Right atrium auricular region (tissue), 2 donors: ENCODE results near the gene ZBTB20. TPM values are rescaled to one million over a fixed set of nuclear protein-coding genes. Genes with fewer than 3 reads are reported as not detected.

Experiments used
- DNase-seq: peaks from one replicate; pipeline ENCODE4 v3.0.0-alpha.2; 2019; ENCODE audit warnings: low spot score
- H3K27ac ChIP-seq, 2 donors: fragments of 200-600 bp; sonication (generic); 1 replicate in 1 of 2; 2 replicates in 1 of 2; pipeline ENCODE4 v1.5.1; 2016 to 2019
- H3K27me3 ChIP-seq, 2 donors: fragments of 200-600 bp; sonication (generic); one replicate each; pipeline versions ENCODE4 v1.5.1 to v1.6.0; 2017 to 2019
- H3K36me3 ChIP-seq: fragments of 200-600 bp; sonication (generic); one replicate; pipeline ENCODE4 v1.5.1; 2016
- H3K4me1 ChIP-seq, 2 donors: fragments of 200-600 bp; sonication (generic); one replicate each; pipeline versions ENCODE4 v1.5.1 to v1.6.0; 2017 to 2019
- H3K4me3 ChIP-seq, 2 donors: fragments of 200-600 bp; sonication (generic); 1 replicate in 1 of 2; 2 replicates in 1 of 2; pipeline ENCODE4 v1.5.1; 2017 to 2019; ENCODE audit warnings: mild to moderate bottlenecking in 1 of 2, moderate library complexity in 1 of 2
- H3K9me3 ChIP-seq, 2 donors: fragments of 200-600 bp; sonication (generic); one replicate each; pipeline ENCODE4 v1.5.1; 2019
- CTCF ChIP-seq, 2 donors: fragments of 200-600 bp; sonication (generic); IDR thresholded peaks; one replicate each; pipeline ENCODE4 v1.5.1; 2019; ENCODE audit warnings: antibody characterized with exemption in 2 of 2
- total RNA-seq, 2 donors: library from RNA; depleted of rRNA; stranded (reverse); fragments of >200 nt; gene quantifications; one replicate each; pipeline ENCODE4 v1.1.0, GENCODE V29; 2016

ZBTB20 gene
- total RNA-seq, 2 donors from 2014 or later: 84.6 to 90.8 TPM

- no peak for DNase-seq
- Histone ChIP-seq H3K27me3 (no peaks in the 10 kb centered on the region), H3K4me1 (peaks cover 0 to 49% of the 10 kb centered on the region in 2 donors), H3K27ac (no peak overlapping the region), H3K36me3 (no peaks in the 10 kb centered on the region), H3K4me3 (no peak overlapping the region), H3K9me3 (no peaks in the 10 kb centered on the region)
- TF ChIP-seq CTCF (IDR thresholded peaks at IDR 0.05): no peak
Measured at GRCh38 chr3:114441386-114441785, 705.7 kb downstream of the ZBTB20 start.

- Histone ChIP-seq H3K27me3 (no peaks in the 10 kb centered on the region), H3K36me3 (no peaks in the 10 kb centered on the region), H3K4me1 (peaks cover 0 to 46% of the 10 kb centered on the region in 2 donors), H3K27ac (no peak overlapping the region), H3K9me3 (no peaks in the 10 kb centered on the region), H3K4me3 (no peak overlapping the region)
- DNase-seq: no peak
- TF ChIP-seq CTCF (IDR thresholded peaks at IDR 0.05): no peak
Measured at GRCh38 chr3:114440700-114441099, 706.4 kb downstream of the ZBTB20 start.

GRCh38 chr3:114439284-114439683 is 707.8 kb downstream of the ZBTB20 start:
- Histone ChIP-seq H3K36me3 (no peaks in the 10 kb centered on the region), H3K4me1 (peaks cover 0 to 46% of the 10 kb centered on the region in 2 donors), H3K27me3 (no peaks in the 10 kb centered on the region), H3K9me3 (no peaks in the 10 kb centered on the region), H3K4me3 (no peak overlapping the region), H3K27ac (no peak overlapping the region)
- no peak for TF ChIP-seq CTCF (IDR thresholded peaks at IDR 0.05)
- DNase-seq: no peak

GRCh38 chr3:114437897-114438296 is 709.2 kb downstream of the ZBTB20 start:
- H3K4me3 ChIP-seq: no peak overlapping the region
- DNase-seq: no peak
- H3K4me1 ChIP-seq: peaks cover 0 to 34% of the 10 kb centered on the region in 2 donors
- no peaks in the 10 kb centered on the region for H3K9me3 ChIP-seq
- no peak overlapping the region for H3K27ac ChIP-seq
- H3K27me3 ChIP-seq: no peaks in the 10 kb centered on the region
- H3K36me3 ChIP-seq: no peaks in the 10 kb centered on the region
- TF ChIP-seq CTCF (IDR thresholded peaks at IDR 0.05): no peak

GRCh38 chr3:114436182-114436581 is 710.9 kb downstream of the ZBTB20 start:
- Histone ChIP-seq H3K4me3 (no peak overlapping the region), H3K27ac (no peak overlapping the region), H3K36me3 (no peaks in the 10 kb centered on the region), H3K4me1 (peaks cover 0 to 24% of the 10 kb centered on the region in 2 donors), H3K27me3 (no peaks in the 10 kb centered on the region), H3K9me3 (no peaks in the 10 kb centered on the region)
- no peak for TF ChIP-seq CTCF (IDR thresholded peaks at IDR 0.05)
- no peak for DNase-seq

GRCh38 chr3:114435386-114436115 is 711.5 kb downstream of the ZBTB20 start:
- H3K9me3 ChIP-seq: no peaks in the 10 kb centered on the region
- no peaks in the 10 kb centered on the region for H3K36me3 ChIP-seq
- TF ChIP-seq CTCF (IDR thresholded peaks at IDR 0.05): no peak
- no peak overlapping the region for H3K27ac ChIP-seq
- H3K4me1 ChIP-seq: peaks cover 0 to 18% of the 10 kb centered on the region in 2 donors
- no peaks in the 10 kb centered on the region for H3K27me3 ChIP-seq
- no peak overlapping the region for H3K4me3 ChIP-seq
- no peak for DNase-seq
